ENCODE measurements around the gene AMIGO2.
"Not testable (repeated sequence)": the region's sequence is repeated elsewhere in the genome, so short reads cannot be mapped to it uniquely, and the experiment has no call there.

The AMIGO2 gene

DNA sequence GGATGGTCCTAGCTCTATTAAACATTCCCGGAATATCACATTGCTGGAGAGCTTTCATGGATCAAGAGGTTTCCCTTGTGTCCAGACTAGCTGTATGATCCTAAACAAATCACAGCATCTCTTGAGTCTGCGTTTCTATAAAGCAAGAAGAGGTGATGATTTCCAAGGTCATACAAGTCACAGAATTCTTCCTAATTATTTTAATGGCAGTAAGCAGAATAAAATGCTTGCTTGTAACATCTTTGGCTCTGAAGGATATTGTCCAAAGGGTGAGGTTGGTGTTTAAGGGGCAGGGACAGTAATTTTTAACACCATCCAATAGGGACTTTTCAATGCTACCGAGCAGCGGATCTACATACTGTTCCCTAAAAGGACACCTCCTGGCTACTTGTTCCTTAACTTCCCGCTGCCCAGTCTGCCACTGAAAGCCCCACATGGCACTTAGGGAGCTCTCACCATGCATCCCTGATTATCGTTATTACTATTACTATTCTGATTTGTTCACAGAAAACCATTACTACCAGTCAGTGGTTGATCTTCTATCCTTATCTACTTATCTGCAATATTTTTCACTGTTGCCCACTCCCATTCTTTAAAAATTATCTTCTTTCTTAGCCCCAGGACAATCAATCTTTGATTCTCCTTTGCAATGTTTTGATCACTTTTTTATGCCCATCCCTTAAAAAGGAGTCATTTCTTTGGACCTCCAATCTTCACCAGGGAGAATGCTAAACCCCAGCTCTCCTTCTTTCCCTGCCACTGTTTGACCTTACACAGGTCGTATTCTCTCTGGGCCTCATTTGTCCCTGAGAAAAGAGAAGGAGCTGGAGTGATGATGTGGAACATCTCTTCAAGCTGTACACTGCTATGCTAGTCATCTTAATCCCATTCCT, 4.3 kb downstream of the AMIGO2 start:
- DNase-seq (ENCODE audit: low read depth in 2 of 2, low spot score in 1 of 2): no peak

- DNase-seq (ENCODE audit: low read depth in 2 of 2, low spot score in 1 of 2): no peak
Measured at GRCh38 chr12:47074757-47075156, 5.0 kb downstream of the AMIGO2 start.

DNA sequence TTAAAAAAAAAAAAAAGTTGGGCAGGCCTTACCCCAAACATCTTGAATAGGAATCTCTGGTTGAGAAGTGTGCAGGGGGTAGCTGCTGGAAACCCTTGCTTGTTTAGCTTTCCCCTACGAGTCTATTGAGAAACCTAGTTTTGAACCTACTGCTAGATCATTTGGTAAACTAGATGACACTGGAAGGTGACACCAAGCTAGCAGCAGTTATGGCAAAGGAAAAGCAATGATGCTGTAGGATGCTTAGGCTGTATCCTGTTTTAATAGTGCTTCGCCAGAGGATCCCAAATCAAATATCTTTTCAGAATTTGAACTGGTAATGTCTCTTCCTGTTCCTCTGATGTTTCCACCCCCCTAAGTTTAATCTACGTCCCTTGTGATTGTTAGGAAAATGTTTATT, 5.8 kb downstream of the AMIGO2 start:
- DNase-seq (ENCODE audit: low read depth in 2 of 2, low spot score in 1 of 2): no peak

- no peak for DNase-seq (ENCODE audit: low read depth in 2 of 2, low spot score in 1 of 2)
Measured at GRCh38 chr12:47071241-47071852, 8.4 kb downstream of the AMIGO2 start.

DNA sequence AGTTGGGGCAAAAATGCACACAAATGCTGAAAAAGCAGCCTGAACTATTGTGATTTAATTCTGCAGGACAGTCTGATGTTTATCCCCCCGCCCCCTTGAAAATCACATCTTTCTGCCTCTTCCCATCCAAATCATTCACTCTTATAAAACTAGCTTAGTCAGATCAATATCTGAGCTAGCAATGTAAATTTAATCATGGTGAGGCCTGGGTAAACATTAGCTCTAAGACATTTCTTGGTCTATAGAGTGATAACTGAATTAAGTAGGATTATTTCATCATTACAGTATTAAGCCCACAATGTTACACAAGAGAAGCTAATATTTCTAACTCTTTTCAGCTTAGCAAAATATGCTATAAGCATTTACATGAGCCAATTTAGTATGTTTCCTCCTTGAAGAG, 9.4 kb downstream of the AMIGO2 start:
- no peak for DNase-seq (ENCODE audit: low read depth in 2 of 2, low spot score in 1 of 2)

DNA sequence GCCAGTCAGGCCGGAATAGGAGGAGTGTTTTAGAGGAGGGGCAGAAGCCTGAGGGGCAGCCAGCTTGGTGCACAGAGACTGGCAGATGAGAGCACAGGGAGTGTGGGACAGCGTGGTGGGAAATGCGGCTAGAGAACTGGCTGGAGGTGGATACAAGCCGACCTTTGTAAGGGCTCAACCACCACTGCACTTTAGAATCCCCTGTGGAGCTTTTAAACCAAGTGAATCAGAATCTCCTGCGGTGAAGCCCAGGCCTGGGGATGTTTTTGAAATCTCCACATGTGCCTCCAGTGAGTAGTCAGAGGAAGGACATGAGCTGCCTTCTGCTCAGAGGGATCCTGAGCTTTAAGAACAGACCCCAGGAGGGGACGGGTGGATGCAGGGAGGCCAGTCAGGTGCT, 11.2 kb downstream of the AMIGO2 start:
- no peak for DNase-seq (ENCODE audit: low read depth in 2 of 2, low spot score in 1 of 2)

DNA sequence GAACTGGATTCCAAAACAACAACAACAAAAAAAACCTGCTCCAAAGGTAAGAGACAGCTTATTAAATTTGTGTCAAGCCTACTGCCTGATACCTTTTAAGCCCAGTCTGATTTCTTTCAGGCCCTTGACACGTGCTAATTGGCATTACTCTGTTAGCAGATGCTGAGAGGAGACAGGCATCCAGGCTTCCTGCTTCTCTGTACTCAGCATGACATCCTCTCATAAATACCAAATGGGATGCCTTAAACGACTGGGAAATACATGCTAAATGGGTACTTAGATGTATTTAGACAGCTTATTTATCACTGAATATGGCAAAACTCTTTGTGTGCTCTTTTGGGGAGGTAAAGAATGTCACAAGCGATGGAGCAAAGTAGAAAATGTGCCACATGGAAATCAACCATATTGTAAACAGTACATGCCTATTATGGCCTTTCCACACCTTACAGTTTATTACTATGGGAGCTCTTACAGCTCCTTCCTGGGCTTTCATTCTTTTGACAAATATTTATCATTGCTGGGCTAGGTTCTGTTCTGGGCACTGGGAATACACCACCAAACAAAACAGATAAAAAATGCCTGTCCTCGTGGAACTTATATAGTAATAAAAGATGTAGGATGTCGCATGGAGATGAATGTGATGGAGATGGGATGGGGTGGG, 11.9 kb downstream of the AMIGO2 start:
- no peak for DNase-seq (ENCODE audit: low read depth in 2 of 2, low spot score in 1 of 2)

DNA sequence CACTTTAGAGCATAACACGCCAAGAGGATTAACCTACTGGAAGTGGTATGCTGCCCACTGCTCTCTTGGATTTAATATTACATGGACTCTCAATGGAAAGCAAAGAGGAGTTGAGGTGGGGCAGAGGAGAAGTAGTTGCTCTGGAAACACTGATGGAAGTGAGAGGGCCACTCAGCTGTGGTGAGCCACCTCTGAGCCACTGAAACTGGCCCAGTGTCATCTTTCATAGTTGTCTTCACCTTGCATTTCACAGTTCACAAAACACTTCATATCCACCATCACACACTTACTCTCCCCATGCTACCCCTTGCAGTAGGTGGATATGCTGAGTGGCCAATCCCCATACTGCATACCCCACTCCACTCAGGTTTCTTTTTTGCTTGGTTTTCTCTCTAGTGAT, 12.6 kb downstream of the AMIGO2 start:
- DNase-seq (ENCODE audit: low read depth in 2 of 2, low spot score in 1 of 2): no peak

- DNase-seq (ENCODE audit: low read depth in 2 of 2, low spot score in 1 of 2): no peak
Measured at GRCh38 chr12:47066278-47067025, 13.3 kb downstream of the AMIGO2 start.

GRCh38 chr12:47065546-47065945, 14.2 kb downstream of the AMIGO2 start:
- DNase-seq (ENCODE audit: low read depth in 2 of 2, low spot score in 1 of 2): no peak

DNA sequence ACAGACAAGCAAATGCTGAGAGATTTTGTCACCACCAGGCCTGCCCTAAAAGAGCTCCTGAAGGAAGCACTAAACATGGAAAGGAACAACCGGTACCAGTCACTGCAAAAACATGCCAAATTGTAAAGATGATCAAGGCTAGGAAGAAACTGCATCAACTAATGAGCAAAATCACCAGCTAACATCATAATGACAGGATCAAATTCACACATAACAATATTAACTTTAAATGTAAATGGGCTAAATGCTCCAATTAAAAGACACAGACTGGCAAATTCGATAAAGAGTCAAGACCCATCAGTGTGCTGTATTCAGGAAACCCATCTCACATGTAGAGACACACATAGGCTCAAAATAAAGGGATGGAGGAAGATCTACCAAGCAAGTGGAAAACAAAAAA, 21.1 kb downstream of the AMIGO2 start:
- DNase-seq (ENCODE audit: low read depth in 2 of 2, low spot score in 1 of 2): not testable (repeated sequence)

GRCh38 chr12:47056944-47057343, 22.8 kb downstream of the AMIGO2 start:
- DNase-seq (ENCODE audit: low read depth in 2 of 2, low spot score in 1 of 2): not testable (repeated sequence)

- not testable (repeated sequence) for DNase-seq (ENCODE audit: low read depth in 2 of 2, low spot score in 1 of 2)
Measured at GRCh38 chr12:47055856-47056255, 23.9 kb downstream of the AMIGO2 start.

GRCh38 chr12:47054659-47055058, 25.1 kb downstream of the AMIGO2 start:
- DNase-seq (ENCODE audit: low read depth in 2 of 2, low spot score in 1 of 2): no peak

GRCh38 chr12:47053961-47054360, 25.8 kb downstream of the AMIGO2 start:
- no peak for DNase-seq (ENCODE audit: low read depth in 2 of 2, low spot score in 1 of 2)

- no peak for DNase-seq (ENCODE audit: low read depth in 2 of 2, low spot score in 1 of 2)
Measured at GRCh38 chr12:47052274-47052673, 27.5 kb downstream of the AMIGO2 start.

DNA sequence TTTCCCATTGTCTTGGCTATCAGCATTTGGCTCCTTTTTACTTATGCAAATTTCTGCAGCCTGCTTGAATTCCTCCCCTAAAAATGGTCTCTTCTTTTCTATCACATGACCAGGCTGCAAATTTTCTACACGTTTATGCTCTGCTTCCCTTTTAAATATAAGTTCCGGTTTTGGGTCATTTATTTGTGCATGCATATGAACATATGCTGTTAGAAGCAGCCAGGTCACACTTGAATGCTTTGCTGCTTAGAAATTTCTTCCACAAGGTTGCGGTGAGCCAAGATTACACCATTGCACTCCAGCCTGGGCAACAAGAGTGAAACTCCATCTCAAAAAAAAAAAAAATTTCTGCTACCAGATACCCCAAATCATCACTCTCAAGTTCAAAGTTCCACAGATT, 28.5 kb downstream of the AMIGO2 start:
- DNase-seq (ENCODE audit: low read depth in 2 of 2, low spot score in 1 of 2): not testable (repeated sequence)

DNA sequence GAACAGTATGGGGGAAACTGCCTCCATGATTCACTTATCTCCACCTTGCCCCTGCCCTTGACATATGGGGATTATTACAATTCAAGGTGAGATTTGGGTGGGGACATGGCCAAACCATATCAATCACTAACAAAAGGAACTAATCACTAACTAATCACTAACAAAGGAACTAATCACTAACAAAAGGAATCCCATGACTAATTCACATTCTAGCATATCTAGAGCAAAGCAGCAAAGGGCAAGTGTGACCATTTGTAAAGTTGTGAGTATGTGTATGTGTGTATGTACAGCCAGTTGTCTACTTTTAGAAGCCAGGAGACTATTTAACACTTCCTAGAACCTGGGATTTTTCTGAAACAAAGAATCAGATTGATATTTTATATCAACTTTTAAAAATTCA, 31.2 kb downstream of the AMIGO2 start:
- no peak for DNase-seq (ENCODE audit: low read depth in 2 of 2, low spot score in 1 of 2)

DNA sequence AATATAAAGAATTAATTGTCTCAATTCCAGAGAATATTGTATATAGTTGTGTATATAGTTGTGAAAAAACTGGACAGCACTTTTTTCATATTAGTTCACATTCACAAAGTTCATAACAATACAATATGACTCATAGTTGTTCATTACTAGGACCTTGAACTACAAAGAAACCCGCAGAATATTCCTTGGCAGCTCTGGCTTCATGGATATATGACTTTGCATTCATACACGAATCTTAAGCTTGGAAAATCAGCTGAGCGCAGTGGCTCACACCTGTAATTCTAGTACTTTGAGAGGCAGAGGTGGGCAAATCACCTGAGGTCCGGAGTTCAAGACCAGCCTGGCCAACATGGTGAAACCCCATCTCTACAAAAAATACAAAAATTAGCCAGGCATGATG, 38.4 kb downstream of the AMIGO2 start:
- DNase-seq (ENCODE audit: low read depth in 2 of 2, low spot score in 1 of 2): no peak

GRCh38 chr12:47039756-47040155, 40.0 kb downstream of the AMIGO2 start:
- DNase-seq (ENCODE audit: low read depth in 2 of 2, low spot score in 1 of 2): no peak

DNA sequence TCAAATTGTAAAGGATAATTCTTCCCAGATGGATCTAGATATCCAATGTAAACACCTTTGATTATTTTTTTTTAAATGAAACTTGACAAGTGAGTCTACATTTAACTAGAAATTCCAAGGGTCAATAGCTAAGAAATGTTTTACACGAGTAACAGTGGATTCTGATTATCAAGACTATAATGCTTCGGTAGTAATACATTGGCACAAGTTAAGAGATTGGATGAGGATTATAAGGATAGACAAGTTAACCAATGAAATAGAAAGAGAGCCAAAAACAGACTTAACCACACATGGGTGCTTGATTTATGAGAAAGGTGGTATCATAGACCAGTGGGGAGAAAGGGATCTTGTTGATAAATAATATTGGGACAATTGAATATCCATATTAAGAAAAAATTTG, 40.7 kb downstream of the AMIGO2 start:
- no peak for DNase-seq (ENCODE audit: low read depth in 2 of 2, low spot score in 1 of 2)
